Right ventricle myocardium superior (tissue), 1 donor: ENCODE results near the gene SLC8B1. TPM values are rescaled to one million over a fixed set of nuclear protein-coding genes. Genes with fewer than 3 reads are reported as not detected.

ENCODE experiments used
- ATAC-seq: fragments of 200-7000 bp; cut with Tn5 transposase; one replicate; pipeline ENCODE4 v1.9.1; 2020; ENCODE audit warnings: mild to moderate bottlenecking; ENCODE audit not compliant: poor library complexity
- DNase-seq: peaks from one replicate; pipeline ENCODE4 v3.0.0-alpha.2; 2020
- intact Hi-C: fragments of 100-400 bp; cut with DNase I; formaldehyde crosslinking; loops from one replicate; pipeline ENCODE4 v1.11.2; 2022
- total RNA-seq: library from RNA; stranded (reverse); fragmentation: NEBNext Ultra II Directional; extraction: Animal tissue kit (Norgen Biotek cat#: 25700); gene quantifications from one replicate; pipeline ENCODE4 v1.2.1, GENCODE V29; 2021
- donor health status: DM: no; HTN: yes; CAD: no; lungs with severe emphysema.

SLC8B1 gene
- total RNA-seq, 1 donor from 2014 or later, result 12.3 TPM

DNA sequence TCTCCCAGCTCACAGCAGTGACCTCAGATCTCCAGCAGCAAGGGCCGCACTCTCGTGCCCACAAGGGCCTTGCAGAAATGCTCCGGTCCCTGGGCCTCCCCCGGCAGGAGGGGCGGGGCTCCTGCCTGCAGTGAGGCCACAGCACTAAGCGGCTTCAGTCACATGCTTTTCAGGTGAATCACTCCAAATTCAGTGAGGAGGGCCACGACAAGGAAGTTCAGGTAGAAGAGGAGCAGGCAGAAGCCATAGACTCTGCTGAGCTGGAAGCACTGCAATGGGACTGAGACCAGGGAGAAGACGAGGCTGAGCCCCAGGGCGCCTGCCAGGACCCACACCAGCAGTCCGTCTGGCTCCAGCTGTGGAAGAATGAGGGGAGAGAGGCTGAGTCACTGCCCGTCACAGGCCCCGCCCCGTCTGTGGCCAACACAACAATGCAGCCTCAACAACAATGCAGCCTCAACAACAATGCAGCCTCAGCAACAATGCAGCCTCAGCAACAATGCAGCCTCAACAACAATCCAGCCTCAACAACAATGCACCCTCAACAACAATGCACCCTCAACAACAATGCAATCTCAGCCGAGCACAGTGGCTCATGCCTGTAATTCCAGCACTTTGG lies 35.2 kb downstream of the SLC8B1 start:
- peak; percentile 80 for DNase-seq
- intact Hi-C loops, result no loop called here
- ATAC-seq, result peak; percentile 50

GRCh38 chr12:113298861-113299545 lies 35.9 kb downstream of the SLC8B1 start:
- intact Hi-C loops, result no loop called here
- DNase-seq (peak; percentile 87), ATAC-seq (peak; percentile 74)

- ATAC-seq (peak; percentile 6), DNase-seq (no peak)
- intact Hi-C loops, result no loop called here
Measured at GRCh38 chr12:113298472-113298817, 36.5 kb downstream of the SLC8B1 start.

DNA sequence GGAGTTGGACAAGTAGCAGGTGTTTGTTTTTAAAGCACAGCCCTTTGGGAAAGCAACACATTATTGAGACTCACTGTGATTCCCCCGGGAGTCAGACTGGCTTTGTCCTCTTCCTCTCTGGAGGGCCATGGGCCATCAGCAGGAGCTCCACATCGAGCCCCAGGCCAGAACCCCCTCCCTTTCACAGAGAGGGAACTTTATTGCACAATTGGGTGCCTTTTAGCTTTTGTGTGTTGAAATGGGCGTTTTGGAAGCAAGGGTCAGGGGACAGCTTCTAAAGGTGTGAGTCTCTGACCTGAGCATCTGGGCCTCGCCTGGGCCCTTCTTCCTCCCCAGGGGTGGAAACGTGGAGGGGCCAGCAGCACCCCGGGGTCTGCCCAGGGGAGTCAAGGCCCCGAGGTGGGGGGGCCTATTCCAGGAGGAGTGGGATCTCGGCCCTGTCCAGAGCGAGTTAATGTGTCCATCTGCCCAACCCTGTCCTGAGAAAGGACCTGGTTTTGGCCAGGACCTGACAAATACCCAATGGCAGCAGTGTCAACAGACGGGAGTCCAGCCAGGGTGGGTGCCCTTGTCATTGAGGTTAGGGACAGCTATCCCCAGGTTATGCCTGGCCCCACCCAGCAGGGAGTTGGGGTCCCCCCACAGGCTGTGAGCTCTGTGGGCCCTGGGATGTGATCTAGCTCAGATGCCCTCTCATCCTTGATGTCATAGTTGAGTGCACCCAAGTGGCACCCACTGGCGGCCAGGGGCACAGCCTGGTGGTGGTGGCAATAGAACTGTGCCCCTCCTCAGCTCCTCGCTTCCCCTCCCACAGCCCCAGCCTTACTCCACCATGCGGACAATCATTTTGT lies 37.1 kb downstream of the SLC8B1 start:
- DNase-seq, result no peak
- intact Hi-C loops, result no loop called here
- peak; percentile 3 for ATAC-seq

DNA sequence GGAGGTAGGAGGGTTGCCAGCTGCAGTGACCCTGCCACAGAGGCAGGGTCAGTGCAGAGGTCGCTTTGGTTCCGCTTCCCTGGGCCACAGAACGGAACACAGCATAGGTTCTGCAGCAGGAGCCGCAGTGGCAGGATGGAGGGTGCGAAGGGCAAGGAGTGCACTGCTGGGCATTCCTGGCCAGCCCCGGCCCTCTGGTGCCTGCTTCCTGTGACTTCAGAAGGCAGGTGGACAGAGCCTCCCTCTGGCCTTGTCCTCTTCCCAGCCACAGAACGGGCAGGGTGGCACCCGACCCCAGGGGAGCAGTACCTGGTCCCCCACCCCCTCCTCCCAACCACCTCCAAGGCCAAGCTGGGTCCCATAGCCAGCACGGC lies 37.7 kb downstream of the SLC8B1 start:
- ATAC-seq (no peak), DNase-seq (no peak)
- intact Hi-C loops, result no loop called here

DNA sequence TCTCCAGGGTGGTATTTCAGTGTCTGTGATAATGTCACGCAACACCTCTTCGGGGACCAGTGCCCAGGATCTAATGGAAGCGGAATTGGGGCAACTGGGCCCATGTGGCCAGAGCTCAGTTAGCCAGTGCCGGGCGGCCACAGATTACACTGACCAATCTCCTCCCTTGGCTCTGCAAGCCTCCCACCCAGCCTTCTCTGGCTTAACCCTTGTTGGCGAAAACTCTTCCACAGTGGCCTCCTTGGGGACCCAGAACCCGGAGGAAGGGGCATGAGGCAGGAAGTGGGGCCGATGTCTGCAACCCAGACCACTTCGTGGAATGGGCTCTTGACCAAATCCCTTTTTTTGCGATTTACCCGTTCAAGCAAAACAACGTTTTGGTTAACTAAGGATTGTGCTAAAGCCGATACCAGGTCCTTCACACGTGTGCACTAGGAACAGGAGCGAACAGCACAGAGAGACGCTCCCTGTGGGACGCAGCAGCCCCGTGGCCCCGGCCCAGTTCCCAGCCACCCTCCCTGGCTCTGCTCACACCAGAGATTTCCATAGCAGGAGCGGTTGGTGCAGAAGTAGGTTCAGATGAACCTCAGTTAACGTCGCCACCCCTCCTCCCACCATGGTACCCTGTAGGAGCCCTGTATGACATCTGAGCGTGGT lies 38.2 kb downstream of the SLC8B1 start:
- ATAC-seq, result no peak
- DNase-seq, result no peak
- intact Hi-C loops, result no loop called here

DNA sequence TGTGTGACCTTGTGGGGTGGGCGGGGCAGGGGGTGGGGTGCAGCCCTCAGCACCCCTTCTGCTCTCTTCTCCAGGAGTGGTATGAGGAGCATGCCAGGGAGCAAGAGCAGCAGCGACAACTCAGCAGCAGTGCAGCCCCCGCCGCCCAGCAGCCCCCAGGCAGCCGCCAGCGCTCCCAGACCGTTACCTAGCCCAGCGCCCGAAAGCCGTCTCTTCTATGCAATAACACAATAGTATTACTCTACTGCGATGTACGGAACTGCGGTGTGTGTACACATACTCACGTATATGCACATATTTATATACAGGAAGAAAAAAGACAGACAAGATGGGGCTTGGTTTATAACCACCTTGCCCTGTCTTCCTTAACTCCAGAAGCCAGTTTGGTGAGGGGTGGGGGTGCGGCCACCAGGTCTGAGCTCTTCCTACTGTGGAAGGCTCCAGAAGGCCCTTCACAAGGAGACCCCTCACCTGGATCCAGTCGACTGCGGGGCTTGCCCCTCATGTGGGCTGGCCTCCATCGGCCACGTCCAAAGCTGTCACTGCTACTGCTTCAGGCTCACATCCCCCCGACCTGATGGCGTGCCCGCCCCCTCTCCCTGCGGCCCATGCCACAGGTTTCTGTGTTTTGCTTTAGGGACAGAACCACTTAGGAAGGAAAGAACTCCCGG lies 38.9 kb downstream of the SLC8B1 start:
- no peak for DNase-seq
- intact Hi-C loops, result no loop called here
- no peak for ATAC-seq

- DNase-seq (no peak), ATAC-seq (no peak)
- intact Hi-C loops, result no loop called here
Measured at GRCh38 chr12:113293100-113293499, 41.8 kb downstream of the SLC8B1 start.

DNA sequence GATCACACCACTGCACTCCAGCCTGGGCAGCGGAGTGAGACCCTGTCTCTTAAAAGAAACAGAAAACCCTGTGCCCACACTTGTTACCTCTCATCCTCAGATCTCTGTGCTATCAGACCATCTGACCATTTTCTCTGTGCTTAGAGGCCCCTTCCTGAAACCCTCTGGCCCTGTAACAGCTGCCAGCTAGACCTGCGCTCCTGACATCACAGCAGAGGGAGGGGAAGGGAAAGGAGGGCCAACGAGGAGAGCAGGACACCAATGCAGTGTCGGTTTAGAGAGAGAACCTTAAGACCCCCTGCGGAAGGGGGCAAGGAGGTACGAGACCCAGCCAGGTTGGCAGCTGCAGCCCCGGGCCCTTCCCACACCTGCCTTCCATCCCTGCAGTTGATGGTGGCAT lies 42.4 kb downstream of the SLC8B1 start:
- DNase-seq (no peak), ATAC-seq (no peak)
- intact Hi-C loops, result no loop called here

DNA sequence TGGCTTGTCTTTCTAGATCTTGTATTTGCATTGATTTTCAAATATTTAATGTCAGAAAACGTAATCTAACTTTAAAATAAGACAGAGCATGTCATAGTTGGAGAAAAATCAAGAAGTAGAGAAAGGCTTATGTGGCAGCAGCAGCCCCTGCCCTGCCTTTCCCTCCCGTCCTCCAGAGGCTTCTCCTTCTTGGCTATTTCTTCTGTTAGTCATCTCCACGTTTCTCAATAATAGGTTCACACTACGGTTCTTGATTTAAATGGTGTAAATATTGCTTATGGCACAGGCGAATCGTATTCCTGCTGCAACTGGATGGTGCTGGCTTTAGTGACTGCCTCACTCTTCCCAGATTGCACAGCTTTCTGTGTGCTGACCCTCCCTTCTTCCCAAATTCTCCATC lies 42.8 kb downstream of the SLC8B1 start:
- no peak for ATAC-seq
- intact Hi-C loops, result no loop called here
- DNase-seq, result no peak

DNA sequence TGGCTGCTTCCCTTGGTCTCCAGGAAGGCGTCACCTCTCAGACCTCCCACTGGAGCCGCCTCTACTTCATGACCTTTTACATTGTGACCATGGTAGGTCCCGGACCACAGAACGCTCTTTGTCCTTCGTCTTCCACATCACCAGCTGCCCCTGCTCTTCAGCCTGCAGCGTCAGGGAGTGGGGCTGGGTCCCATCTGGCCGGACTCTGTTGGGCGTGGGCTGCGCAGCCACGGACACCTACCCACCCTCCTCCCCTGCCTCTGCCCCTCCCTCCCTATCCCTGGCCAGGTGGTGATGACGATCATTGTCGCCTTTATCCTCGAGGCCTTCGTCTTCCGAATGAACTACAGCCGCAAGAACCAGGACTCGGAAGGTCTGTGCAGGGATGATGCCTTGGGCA lies 43.3 kb downstream of the SLC8B1 start:
- ATAC-seq (no peak), DNase-seq (no peak)
- intact Hi-C loops, result no loop called here

DNA sequence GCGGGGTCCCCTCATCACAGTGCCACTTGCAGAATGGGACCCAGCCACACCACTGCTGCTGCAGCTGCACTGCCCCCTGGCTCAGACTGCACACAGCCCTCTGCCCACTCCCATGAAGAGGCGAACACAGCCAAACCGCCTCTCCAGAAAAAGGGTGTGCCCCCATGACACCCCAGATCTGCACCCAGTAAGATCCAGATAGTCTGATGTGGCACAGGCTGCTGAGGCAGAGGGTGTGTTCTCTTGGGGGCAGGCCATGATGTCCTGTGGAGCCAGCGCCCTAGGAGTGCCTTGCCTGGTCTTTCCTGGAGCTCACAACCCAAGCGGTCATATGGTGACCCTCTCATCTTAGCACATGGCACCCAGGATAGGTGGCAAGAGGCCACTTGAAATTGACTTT lies 44.4 kb downstream of the SLC8B1 start:
- DNase-seq (no peak), ATAC-seq (no peak)
- intact Hi-C loops, result no loop called here

DNA sequence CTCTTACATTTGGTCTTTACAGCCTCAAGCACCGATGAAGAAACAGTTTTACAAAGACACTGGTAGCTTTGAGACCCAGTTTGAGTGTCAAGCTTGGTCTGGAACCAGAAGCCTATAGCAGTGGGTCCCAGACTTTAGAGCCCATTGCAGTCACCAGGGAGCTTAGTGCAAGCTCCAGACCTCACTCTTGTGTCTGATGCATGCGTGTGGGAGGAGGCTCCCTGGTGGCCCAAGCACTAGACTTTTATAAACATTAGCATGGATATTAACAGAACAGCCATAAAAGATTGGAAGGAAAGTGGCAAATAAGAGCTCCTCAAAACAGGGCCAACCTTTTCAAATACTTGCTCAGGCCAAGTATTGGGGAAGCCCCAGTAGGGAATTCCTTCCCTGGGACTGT lies 45.5 kb downstream of the SLC8B1 start:
- intact Hi-C loops, result no loop called here
- ATAC-seq (no peak), DNase-seq (no peak)

DNA sequence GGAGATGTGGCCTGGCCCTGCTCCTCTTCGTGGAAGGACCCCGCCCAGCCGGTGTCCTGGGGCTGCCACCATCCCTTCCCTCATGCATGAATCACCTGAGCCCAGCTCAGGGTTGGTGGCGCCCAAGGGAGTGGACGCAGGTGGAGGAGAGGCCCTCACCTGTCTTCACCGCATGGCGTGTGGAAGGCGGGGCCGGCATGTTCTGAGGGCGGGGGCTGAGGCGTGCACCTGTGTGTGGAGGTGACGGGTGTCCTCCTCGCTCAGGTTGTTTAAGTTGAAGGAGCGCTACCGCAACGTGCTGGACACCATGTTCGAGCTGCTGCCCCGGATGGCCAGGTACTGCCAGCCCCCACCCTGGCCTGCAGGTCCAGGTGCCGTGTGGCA lies 47.0 kb downstream of the SLC8B1 start:
- intact Hi-C loops, result no loop called here
- ATAC-seq (no peak), DNase-seq (no peak)

DNA sequence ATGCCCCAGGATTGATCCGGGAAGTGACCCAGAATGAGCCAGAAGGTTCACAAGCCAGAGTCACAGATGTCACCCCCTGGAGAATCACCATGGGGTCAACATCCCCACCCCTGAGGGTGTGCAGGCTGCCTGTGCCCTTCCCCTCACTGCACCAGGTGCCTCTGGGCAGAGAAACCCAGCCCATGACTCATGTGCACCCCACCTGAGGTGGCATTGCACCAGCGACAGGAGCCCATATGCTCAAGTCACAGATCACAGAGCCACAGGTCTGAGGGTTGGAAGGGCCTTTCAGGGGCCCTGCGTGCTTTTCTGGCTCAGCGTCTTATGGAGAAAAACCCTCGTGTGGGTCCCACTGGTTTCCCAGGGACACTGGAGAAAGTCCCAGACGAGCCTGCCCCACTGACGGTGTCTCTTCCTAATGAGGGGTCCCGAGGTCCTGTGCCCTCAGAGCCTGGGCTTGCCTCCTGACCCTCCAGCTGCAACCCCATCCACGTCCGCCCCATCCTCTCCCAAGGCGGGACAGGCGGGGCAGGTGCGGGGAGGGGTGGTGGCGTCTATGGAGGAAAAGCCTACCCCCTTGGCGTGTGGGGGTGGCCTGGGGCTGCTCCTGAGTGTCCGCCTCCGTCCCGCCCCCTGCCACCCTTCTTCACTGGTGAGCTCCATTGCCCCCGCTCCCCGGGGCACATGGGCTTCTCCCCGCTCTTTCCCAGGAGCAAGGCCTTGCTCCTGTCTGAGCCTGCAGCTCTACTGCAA lies 47.6 kb downstream of the SLC8B1 start:
- intact Hi-C loops, result no loop called here
- ATAC-seq (no peak), DNase-seq (no peak)

DNA sequence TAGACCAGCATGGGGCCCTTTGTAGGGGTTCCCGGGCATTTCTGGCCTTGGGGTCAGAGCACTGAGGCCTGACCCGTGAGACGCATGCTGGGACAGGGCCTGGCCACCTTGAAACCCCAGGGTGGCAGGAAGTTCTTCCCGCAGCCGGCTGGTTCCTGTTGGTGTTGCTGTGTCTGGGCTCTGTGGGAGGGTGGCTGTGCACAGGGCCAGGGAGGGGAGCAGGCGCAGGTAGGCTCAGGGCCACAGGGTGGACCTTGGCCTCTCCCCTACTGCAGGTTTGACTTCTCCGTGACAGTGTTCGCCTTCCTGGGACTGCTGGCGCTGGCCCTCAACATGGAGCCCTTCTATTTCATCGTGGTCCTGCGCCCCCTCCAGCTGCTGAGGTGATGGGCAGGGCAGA lies 48.2 kb downstream of the SLC8B1 start:
- DNase-seq (no peak), ATAC-seq (no peak)
- intact Hi-C loops, result no loop called here

GRCh38 chr12:113285679-113286610 lies 49.0 kb downstream of the SLC8B1 start:
- intact Hi-C loops, result no loop called here
- DNase-seq, result no peak
- ATAC-seq, result peak; percentile 21
